Naive B cell (primary cell): Measurements from ENCODE around the gene TMEM52. TPM values are rescaled to one million over a fixed set of nuclear protein-coding genes. Genes with fewer than 3 reads are reported as not detected.

Experiments
- ATAC-seq, 2 donors: fragments of 150-1000 bp; cut with Tn5 transposase; 2 replicates each; pipeline ENCODE4 v1.10.0; 2021; ENCODE audit warnings: low read depth in 2 of 2, mild to moderate bottlenecking in 2 of 2, moderate library complexity in 2 of 2
- DNase-seq: peaks from one replicate; pipeline ENCODE4 v3.0.0; 2022
- H3K27ac Mint-ChIP-seq, 6 donors: one replicate each; pipeline ENCODE4 v1.8.0; 2020 to 2022; ENCODE audit warnings: mild to moderate bottlenecking in 6 of 6, mixed read lengths in 6 of 6, moderate library complexity in 5 of 6, inconsistent platforms in 2 of 6
- H3K27me3 Mint-ChIP-seq, 3 donors: one replicate each; pipeline ENCODE4 v1.8.0; 2021 to 2022; ENCODE audit warnings: mixed read lengths in 3 of 3, mild to moderate bottlenecking in 1 of 3
- H3K36me3 Mint-ChIP-seq, 2 donors: one replicate each; pipeline ENCODE4 v1.8.0; 2020 to 2022; ENCODE audit warnings: mixed read lengths in 2 of 2, inconsistent platforms in 1 of 2, mild to moderate bottlenecking in 1 of 2
- H3K4me1 Mint-ChIP-seq, 3 donors: one replicate each; pipeline ENCODE4 v1.8.0; 2020 to 2022; ENCODE audit warnings: mixed read lengths in 3 of 3, inconsistent platforms in 1 of 3, mild to moderate bottlenecking in 1 of 3, moderate library complexity in 1 of 3
- H3K4me3 Mint-ChIP-seq, 8 donors: one replicate each; pipeline ENCODE4 v1.8.0; 2020 to 2022; ENCODE audit warnings: mild to moderate bottlenecking in 8 of 8, mixed read lengths in 8 of 8, moderate library complexity in 8 of 8, inconsistent platforms in 2 of 8
- H3K9me3 Mint-ChIP-seq, 7 donors: one replicate each; pipeline ENCODE4 v1.8.0; 2020 to 2022; ENCODE audit warnings: mixed read lengths in 7 of 7, mild to moderate bottlenecking in 5 of 7, inconsistent platforms in 2 of 7, moderate library complexity in 1 of 7
- polyA plus RNA-seq, 6 donors: library from polyadenylated mRNA; unstranded; fragments of 300-500 nt; fragmentation: Illumina TruSeq; gene quantifications; one replicate each; pipeline ENCODE4 v1.2.3, GENCODE V29; 2021; ENCODE audit warnings: low read depth in 6 of 6

Gene TMEM52
- polyA plus RNA-seq, 6 donors from 2014 or later: 0.28 to 0.31 TPM; not detected in 4

- Mint-ChIP-seq H3K4me3 (no peak overlapping the region), H3K36me3 (no peaks in the 10 kb centered on the region), H3K27ac (no peak overlapping the region), H3K9me3 (peaks cover 0 to 3% (median 0%) of the 10 kb centered on the region in 7 donors), H3K27me3 (peaks cover 0 to 19% (median 0%) of the 10 kb centered on the region in 3 donors), H3K4me1 (peaks cover 0 to 2% (median under 1%) of the 10 kb centered on the region in 3 donors)
- no peak for DNase-seq
- no peak for ATAC-seq
Observed at GRCh38 chr1:1929102-1929638, 10.1 kb upstream of the TMEM52 start.

- Mint-ChIP-seq H3K4me1 (peaks cover 0 to 2% (median 0%) of the 10 kb centered on the region in 3 donors), H3K36me3 (no peaks in the 10 kb centered on the region), H3K9me3 (no peaks in the 10 kb centered on the region), H3K27me3 (peaks cover 0 to 19% (median 0%) of the 10 kb centered on the region in 3 donors), H3K27ac (no peak overlapping the region), H3K4me3 (no peak overlapping the region)
- no peak for DNase-seq
- no peak for ATAC-seq
Observed at GRCh38 chr1:1928231-1929101, 9.4 kb upstream of the TMEM52 start.

GRCh38 chr1:1927751-1928150 lies 8.7 kb upstream of the TMEM52 start:
- H3K27me3 Mint-ChIP-seq: peaks cover 0 to 22% (median 0%) of the 10 kb centered on the region in 3 donors
- peaks cover 0 to 2% (median 0%) of the 10 kb centered on the region in 3 donors for H3K4me1 Mint-ChIP-seq
- H3K36me3 Mint-ChIP-seq: no peaks in the 10 kb centered on the region
- no peaks in the 10 kb centered on the region for H3K9me3 Mint-ChIP-seq
- ATAC-seq (no peak), DNase-seq (no peak)
- H3K4me3 Mint-ChIP-seq: no peak overlapping the region
- no peak overlapping the region for H3K27ac Mint-ChIP-seq

- H3K36me3 Mint-ChIP-seq: no peaks in the 10 kb centered on the region
- peaks cover 0 to 27% (median 0%) of the 10 kb centered on the region in 3 donors for H3K27me3 Mint-ChIP-seq
- peaks cover 0 to 2% (median 0%) of the 10 kb centered on the region in 3 donors for H3K4me1 Mint-ChIP-seq
- H3K4me3 Mint-ChIP-seq: no peak overlapping the region
- no peak overlapping the region for H3K27ac Mint-ChIP-seq
- ATAC-seq (no peak), DNase-seq (no peak)
- no peaks in the 10 kb centered on the region for H3K9me3 Mint-ChIP-seq
Observed at GRCh38 chr1:1926886-1927660, 8.0 kb upstream of the TMEM52 start.

GRCh38 chr1:1926346-1926811 lies 7.3 kb upstream of the TMEM52 start:
- Mint-ChIP-seq H3K9me3 (no peaks in the 10 kb centered on the region), H3K4me3 (no peak overlapping the region), H3K27ac (no peak overlapping the region), H3K27me3 (peaks cover 0 to 27% (median 0%) of the 10 kb centered on the region in 3 donors), H3K4me1 (peaks cover 0 to 2% (median 0%) of the 10 kb centered on the region in 3 donors), H3K36me3 (no peaks in the 10 kb centered on the region)
- ATAC-seq: no peak
- DNase-seq: no peak

- no peak for DNase-seq
- H3K9me3 Mint-ChIP-seq: no peaks in the 10 kb centered on the region
Observed at GRCh38 chr1:1925437-1926345, 6.6 kb upstream of the TMEM52 start.

GRCh38 chr1:1924849-1925248 lies 5.8 kb upstream of the TMEM52 start:
- no peak for ATAC-seq
- Mint-ChIP-seq H3K27ac (peak overlapping the region in 1 of 6 donors; percentile 62), H3K36me3 (no peaks in the 10 kb centered on the region), H3K4me3 (no peak overlapping the region), H3K4me1 (peaks cover 0 to 2% (median 0%) of the 10 kb centered on the region in 3 donors), H3K9me3 (no peaks in the 10 kb centered on the region), H3K27me3 (peaks cover 0 to 27% (median 0%) of the 10 kb centered on the region in 3 donors)
- DNase-seq: no peak

More at GRCh38 chr1:1925437-1926345, 6.6 kb upstream of the TMEM52 start:
- H3K27ac Mint-ChIP-seq: no peak overlapping the region
- ATAC-seq: no peak
- H3K4me3 Mint-ChIP-seq: no peak overlapping the region
- no peaks in the 10 kb centered on the region for H3K36me3 Mint-ChIP-seq
- H3K4me1 Mint-ChIP-seq: peaks cover 0 to 2% (median 0%) of the 10 kb centered on the region in 3 donors
- peaks cover 0 to 27% (median 0%) of the 10 kb centered on the region in 3 donors for H3K27me3 Mint-ChIP-seq

GRCh38 chr1:1924386-1924785 lies 5.3 kb upstream of the TMEM52 start:
- peaks cover 0 to 2% (median 0%) of the 10 kb centered on the region in 3 donors for H3K4me1 Mint-ChIP-seq
- no peaks in the 10 kb centered on the region for H3K36me3 Mint-ChIP-seq
- peaks cover 0 to under 1% (median 0%) of the 10 kb centered on the region in 7 donors for H3K9me3 Mint-ChIP-seq
- no peak for DNase-seq
- peaks cover 0 to 27% (median 0%) of the 10 kb centered on the region in 3 donors for H3K27me3 Mint-ChIP-seq
- no peak overlapping the region for H3K4me3 Mint-ChIP-seq
- no peak for ATAC-seq
- H3K27ac Mint-ChIP-seq: peak overlapping the region in 1 of 6 donors; percentile 62

- Mint-ChIP-seq H3K27me3 (peaks cover 0 to 27% (median 0%) of the 10 kb centered on the region in 3 donors), H3K27ac (no peak overlapping the region), H3K4me1 (peaks cover 0 to 2% (median 0%) of the 10 kb centered on the region in 3 donors), H3K36me3 (no peaks in the 10 kb centered on the region), H3K4me3 (peak overlapping the region in 1 of 8 donors; percentile 67), H3K9me3 (peaks cover 0 to 2% (median 0%) of the 10 kb centered on the region in 7 donors)
- ATAC-seq (no peak), DNase-seq (no peak)
Observed at GRCh38 chr1:1922956-1923833, 4.1 kb upstream of the TMEM52 start.

GRCh38 chr1:1922702-1922955 lies 3.5 kb upstream of the TMEM52 start:
- peak overlapping the region in 1 of 8 donors; percentile 16 for H3K4me3 Mint-ChIP-seq
- ATAC-seq (no peak), DNase-seq (no peak)
- H3K4me1 Mint-ChIP-seq: peaks cover 0 to 2% (median 2%) of the 10 kb centered on the region in 3 donors
- H3K36me3 Mint-ChIP-seq: no peaks in the 10 kb centered on the region
- H3K9me3 Mint-ChIP-seq: peaks cover 0 to 2% (median 0%) of the 10 kb centered on the region in 7 donors
- H3K27ac Mint-ChIP-seq: no peak overlapping the region
- peaks cover 0 to 27% (median 0%) of the 10 kb centered on the region in 3 donors for H3K27me3 Mint-ChIP-seq

GRCh38 chr1:1921901-1922701 lies 3.0 kb upstream of the TMEM52 start:
- Mint-ChIP-seq H3K27ac (no peak overlapping the region), H3K4me1 (peaks cover 0 to 5% (median 2%) of the 10 kb centered on the region in 3 donors), H3K27me3 (peaks cover 0 to 27% (median 0%) of the 10 kb centered on the region in 3 donors), H3K36me3 (no peaks in the 10 kb centered on the region), H3K4me3 (no peak overlapping the region), H3K9me3 (peaks cover 0 to 2% (median 0%) of the 10 kb centered on the region in 7 donors)
- DNase-seq (no peak), ATAC-seq (no peak)
